SW 1271 (cell line): ENCODE data around the gene ARID1B.

ENCODE experiments used
- DNase-seq, 2 experiments: peaks; one replicate each; lab custom pipeline; 2025; lab: John Stamatoyannopoulos, UW

The ARID1B gene

DNA sequence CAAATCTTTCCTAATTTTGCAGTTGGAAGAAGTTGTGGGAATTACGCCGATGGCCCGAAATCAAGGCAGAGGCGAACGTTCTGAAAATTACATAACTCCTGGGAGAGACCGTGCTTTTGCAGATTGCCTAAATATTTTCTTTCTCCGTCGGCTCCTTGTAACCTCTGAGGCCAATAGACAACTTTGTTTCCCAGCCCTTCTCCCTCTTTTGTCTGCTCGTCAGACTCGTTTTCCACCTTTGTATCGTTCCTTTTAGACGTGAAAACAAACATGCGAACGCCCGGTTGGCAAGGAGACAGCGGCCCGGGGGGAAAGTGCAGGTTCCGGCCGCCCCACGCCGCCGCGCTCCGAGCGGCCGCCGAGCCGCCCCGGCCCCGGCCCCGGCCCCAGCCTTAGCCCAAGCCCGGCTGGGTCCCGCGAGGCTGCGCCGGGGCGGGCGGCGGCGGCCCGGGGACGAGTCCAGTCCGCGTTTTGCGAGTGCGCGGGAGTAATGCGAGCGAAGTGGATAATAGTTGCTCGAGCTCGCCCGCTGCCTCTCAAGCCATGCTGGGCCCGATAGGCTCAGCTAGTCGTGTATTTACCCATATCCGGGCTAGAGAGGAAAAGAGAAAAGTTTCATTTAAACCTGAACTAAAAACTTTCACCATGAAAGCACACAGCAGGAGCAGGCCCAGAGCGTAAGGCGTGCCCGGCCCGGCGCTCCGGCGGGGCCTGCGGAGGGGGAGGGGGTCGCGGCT is at the start of gene ARID1B:
ARID1B (plus strand) TSS at position 539 of the 737 bp plus-strand sequence. CDS start 303 bp downstream, outside the sequence.
- DNase-seq = peak; percentile 54 to 72

- DNase-seq = no peak
These were observed 49.3 kb upstream of the ARID1B start for GRCh38 chr6:156727715-156728385.

- peak; percentile 5 to 53 for DNase-seq
These were observed 47.9 kb upstream of the ARID1B start for GRCh38 chr6:156729248-156729647.

DNA sequence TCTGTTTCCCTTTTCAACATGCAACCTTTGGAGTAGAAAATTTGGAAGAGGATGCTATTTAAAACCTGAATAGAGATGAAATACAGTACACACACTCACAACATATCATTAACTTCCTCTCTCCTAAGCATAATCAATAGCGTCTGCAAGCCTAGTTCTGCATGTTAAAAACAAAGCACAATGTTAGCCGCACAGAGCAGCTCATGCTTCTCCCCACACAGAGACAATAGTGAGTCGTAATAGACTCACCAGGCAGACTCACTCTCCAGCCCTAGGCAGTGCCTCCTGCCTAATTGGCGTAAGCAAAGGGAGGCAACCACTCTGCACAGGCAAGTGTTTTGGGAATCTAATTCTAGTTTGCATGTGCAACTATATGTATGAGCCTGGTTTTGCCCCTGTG is 45.8 kb upstream of the ARID1B start:
- peak; percentile 35 to 49 for DNase-seq

GRCh38 chr6:156735751-156736150 is 41.4 kb upstream of the ARID1B start:
- DNase-seq = no peak

- DNase-seq = no peak
These were observed 36.6 kb upstream of the ARID1B start for GRCh38 chr6:156740604-156741003.

- no peak for DNase-seq
These were observed 35.7 kb upstream of the ARID1B start for GRCh38 chr6:156741287-156742073.

GRCh38 chr6:156747715-156748114 is 29.5 kb upstream of the ARID1B start:
- no peak for DNase-seq

DNA sequence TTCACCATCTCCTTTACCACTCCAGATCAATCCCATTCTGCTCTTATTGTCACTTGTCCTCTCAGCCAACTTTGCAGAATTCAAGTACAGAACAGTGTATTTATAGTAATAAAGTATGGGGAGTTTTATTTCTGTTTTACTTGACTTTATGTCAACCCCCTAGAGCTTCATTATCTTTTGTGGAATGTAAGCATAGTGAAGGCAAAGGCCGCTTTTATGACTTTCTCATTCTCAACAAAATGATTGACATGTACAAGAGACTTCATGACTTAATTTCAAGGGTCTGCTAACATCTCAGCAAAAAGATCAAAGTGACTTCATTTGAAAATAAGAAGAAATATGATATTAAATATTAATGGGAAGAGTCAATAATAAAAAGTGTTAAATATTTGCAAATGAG is 28.7 kb upstream of the ARID1B start:
- no peak for DNase-seq

GRCh38 chr6:156752666-156753301 is 24.4 kb upstream of the ARID1B start:
- DNase-seq = no peak

GRCh38 chr6:156756630-156757610 is 20.3 kb upstream of the ARID1B start:
- DNase-seq = no peak

GRCh38 chr6:156757849-156758248 is 19.3 kb upstream of the ARID1B start:
- no peak for DNase-seq

DNA sequence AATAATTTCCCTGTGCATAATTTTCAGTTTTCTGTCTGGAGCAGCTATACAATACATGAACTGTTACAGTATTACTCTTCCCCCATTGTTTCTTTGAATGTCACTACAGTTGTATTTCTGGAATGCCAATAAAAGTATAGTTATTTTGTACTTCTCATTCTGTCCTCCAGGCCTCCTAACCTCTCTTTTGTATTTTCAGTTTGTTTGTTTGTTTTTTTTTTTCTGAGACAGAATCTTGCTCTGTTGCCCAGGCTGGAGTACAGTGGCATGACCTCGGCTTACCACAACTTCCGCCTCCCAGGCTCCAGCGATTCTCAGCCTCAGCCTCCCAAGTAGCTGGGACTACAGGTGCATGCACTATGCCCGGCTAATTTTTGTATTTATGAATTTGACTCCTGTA is 16.8 kb upstream of the ARID1B start:
- DNase-seq = no peak

GRCh38 chr6:156762547-156762946 is 14.6 kb upstream of the ARID1B start:
- no peak for DNase-seq

DNA sequence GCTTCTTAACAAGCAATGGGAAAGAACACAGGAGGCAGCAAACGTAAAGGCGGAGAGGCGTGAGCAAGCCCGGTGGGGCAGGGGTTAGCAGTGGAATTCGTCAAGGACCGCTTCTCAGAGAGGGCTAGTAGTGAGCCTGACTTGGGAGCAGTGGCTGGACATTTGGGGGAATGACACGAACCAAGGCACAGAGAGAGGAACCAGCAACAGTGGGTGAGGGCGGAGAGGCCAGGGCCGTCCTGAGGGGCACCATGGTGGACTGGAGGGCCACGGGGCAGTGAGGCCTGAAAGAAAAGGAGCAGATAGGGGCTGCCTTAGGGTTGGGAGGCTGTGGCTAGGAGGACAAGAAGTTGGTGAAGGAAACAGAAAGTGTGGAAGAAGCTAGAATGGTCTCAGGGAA is 12.1 kb upstream of the ARID1B start:
- DNase-seq = no peak

DNA sequence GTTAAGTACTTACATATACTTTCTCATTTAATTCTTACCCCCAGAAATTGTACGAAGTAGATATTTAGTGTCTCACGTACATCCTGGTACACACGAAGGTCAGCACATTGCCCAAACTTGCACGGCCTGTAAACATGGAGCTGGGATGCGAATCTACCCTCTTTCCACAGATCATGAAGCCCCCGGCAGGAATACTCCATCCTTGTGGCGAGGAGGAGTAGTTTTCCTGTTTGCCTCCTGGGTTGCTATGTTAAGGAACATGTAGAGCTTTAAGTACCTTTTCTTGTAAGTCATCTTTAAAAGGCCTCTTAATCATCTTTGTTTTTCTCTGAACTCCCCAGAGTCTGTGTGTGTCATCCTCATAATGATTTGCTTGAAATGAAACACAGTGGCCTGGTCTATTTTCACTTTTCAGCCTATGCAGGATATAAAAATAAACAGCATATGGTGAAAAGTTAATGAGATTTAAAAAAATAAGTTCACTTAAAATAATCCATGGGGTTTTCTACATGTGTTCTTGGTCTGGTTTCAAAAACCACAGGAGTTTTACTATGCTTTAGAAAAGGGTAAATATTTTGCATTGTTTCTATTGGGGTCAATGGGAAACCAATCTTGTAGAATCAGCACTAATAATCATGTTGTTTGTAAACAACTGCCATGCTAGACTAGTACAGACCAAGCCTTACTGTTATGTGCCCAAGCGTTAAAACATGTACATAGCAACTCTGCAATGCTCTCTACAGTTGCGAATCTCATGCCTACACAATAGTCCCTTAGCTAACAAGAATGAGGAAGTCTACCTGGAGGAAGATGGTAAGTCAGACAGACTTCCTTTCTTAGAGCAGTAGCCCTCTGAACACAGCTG is 9.3 kb upstream of the ARID1B start:
- DNase-seq = no peak

DNA sequence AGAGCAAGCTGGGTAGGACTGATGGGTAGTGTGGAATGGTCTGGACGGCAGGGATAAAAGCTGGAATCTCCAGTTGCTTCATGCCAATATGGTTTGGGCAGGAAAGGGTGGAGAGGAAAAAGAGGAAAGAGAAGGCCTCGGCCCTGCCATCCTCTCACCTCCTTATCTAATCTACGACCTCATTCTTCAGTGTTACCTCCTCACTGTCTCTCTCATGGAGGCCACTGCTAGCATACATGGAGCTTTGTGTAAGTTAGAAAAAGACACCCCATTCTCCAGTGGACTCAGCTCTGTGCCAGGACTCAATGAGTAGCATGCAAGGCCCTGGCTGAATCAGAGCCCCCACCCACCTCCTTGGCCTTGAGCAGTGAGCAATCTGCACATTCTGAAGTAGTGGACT is 6.1 kb upstream of the ARID1B start:
- no peak for DNase-seq

DNA sequence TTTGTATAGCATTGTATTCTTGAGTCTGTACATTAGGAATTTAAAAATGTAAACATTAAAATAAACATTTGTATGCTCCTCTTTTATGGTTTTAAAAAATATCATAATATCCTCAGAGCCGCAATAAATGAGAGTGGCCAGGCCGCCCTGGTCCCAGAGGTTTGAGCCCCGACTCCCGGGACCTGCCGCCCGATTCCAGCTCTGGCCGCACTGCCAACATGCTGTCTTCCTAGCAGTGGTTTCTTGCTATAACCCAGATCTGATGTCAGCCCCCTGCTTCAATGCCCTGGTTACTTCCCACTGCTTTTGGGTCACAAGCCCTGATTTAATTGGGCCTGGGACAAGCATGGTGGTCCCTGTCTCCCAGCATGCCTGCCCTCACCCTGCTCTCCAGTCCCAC is 5.4 kb upstream of the ARID1B start:
- DNase-seq = no peak

DNA sequence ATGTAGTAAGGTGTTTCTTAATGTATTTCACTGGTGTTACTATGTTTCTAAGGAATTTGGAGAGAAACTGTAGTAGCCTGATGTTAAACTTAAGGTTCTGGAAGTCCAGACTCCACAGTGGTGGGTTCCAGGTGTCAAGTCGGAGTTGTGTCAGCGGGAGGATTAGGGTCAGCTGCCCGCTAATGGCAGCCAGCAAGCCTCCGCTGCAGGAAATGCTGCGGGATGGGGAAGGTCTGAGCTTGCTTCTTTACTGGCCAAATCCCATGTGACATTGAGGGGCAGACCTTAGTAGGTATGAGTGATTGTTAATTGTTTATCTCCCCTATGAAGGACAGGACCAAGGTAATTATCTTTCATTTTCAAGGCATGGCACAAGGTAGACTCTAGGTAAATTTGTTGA is 3.7 kb upstream of the ARID1B start:
- DNase-seq = no peak
